Measurements from ENCODE around the gene STIP1. TPM values are rescaled to one million over a fixed set of nuclear protein-coding genes. Genes with fewer than 3 reads are reported as not detected.

STIP1 gene
- total RNA-seq, 1 experiment from 2014 or later: 336 TPM

GRCh38 chr11:64224151-64224890 is 38.4 kb downstream of the STIP1 start:
- Histone ChIP-seq H4K20me1 (ENCODE audit: insufficient read depth) (no peaks in the 10 kb centered on the region), H3K36me3 (ENCODE audit: control insufficient read depth in 1 of 2, insufficient read depth in 2 of 2, low read length in 2 of 2) (peaks cover 0 to 6% of the 10 kb centered on the region in 2 experiments; a peak in 1 of 4 replicates), H3K4me2 (ENCODE audit: low read length) (peak overlapping the region; percentile 100), H2AFZ (ENCODE audit: low read depth, low read length, poor library complexity, severe bottlenecking) (no peak overlapping the region), H3K4me3 (replicated peaks in 1 of 2; ENCODE audit: low read depth in 1 of 2, low read length in 2 of 2) (peak overlapping the region in 1 of 2 experiments; percentile 90; a peak in 2 of 4 replicates), H3K4me1 (ENCODE audit: control insufficient read depth in 1 of 2, insufficient read depth in 2 of 2, low read length in 2 of 2) (peaks cover 10 to 26% of the 10 kb centered on the region in 2 experiments), H3K79me2 (ENCODE audit: insufficient read depth, low read length) (peaks cover 19% of the 10 kb centered on the region; the same call in 1 of the 2 replicates), H3K27ac (ENCODE audit: low read depth, low read length) (peak overlapping the region; percentile 95; the same call in 1 of the 2 replicates), H3K9me3 (ENCODE audit: control insufficient read depth in 1 of 2, insufficient read depth in 1 of 2, low read depth in 1 of 2, low read length in 2 of 2) (no peaks in the 10 kb centered on the region), H3K27me3 (ENCODE audit: insufficient read depth, low read length) (no peaks in the 10 kb centered on the region), H3K9me2 (ENCODE audit: insufficient read depth) (no peaks in the 10 kb centered on the region), H3K9ac (ENCODE audit: low read length) (no peak overlapping the region)
- ATAC-seq (no peak), DNase-seq (ENCODE audit: low read depth, low spot score) (no peak)
- TF ChIP-seq CEBPB (IDR thresholded peaks at IDR 0.05; ENCODE audit: low read depth) (no peak), ZFX (IDR thresholded peaks at IDR 0.05) (no peak)
- ChIA-PET CTCF (interaction anchor here (0.8 to 1.5 kb wide), 2 partner anchors 20 to 80 kb away, joined by 3 to 4 read pairs; no protein-coding TSS in a partner anchor), RAD21 (ENCODE audit: low non-redundant PET in 1 of 2, low total read pairs in 2 of 2, uncharacterized antibody in 2 of 2, unreplicated experiment in 2 of 2) (interaction anchor here in 1 of 2 experiments (0.8 kb wide), 1 partner anchor 20 kb away, joined by 3 read pairs; no protein-coding TSS in a partner anchor), POLR2A (no interaction called here)
- intact Hi-C loops (cut with micrococcal nuclease): no loop called here
- BruUV-seq (replicated peaks): no TSS peak

DNA sequence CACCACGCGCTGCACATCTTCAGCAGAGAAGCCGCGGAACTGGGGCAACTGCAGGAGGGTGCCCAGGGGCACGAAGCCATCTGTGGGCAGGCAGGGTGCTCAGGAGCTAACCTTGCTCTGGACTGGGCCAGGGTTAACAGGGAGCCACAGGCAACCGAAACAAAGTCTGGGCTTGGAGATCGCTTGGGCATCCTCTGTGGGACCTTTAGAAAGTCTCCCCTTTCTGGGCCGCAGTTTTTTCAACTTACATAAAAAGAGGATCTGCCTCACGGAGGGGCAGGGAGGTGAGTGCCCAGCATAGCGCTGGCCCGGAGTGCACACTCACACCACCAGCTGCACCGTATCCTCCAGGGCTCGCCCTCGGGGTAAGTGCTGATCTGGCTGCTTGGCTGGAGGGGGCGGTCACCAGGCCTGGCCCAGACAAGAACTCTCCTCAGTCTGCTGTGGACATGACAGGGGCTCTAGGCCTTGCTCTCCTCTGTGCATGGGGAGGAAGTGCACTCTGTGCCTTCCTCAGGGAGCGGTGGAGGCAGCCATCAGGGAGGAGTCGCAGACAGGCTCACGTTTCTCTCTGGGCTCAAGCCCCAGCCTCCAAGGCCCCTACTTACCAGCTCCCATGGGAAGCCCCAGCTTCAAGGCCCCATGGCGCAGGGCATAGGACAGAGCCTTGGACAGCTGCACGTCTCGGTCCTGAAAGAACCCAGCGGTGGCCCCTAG is 39.1 kb downstream of the STIP1 start:
- H4K20me1 ChIP-seq (ENCODE audit: insufficient read depth): no peaks in the 10 kb centered on the region
- ChIA-PET POLR2A (no interaction called here), RAD21 (ENCODE audit: low non-redundant PET in 1 of 2, low total read pairs in 2 of 2, uncharacterized antibody in 2 of 2, unreplicated experiment in 2 of 2) (interaction anchor here in 1 of 2 experiments (1.1 kb wide), 1 partner anchor 21 kb away, joined by 3 read pairs; no protein-coding TSS in a partner anchor), CTCF (no interaction called here)
- ATAC-seq: no peak
- H3K27ac ChIP-seq (ENCODE audit: low read depth, low read length): peak overlapping the region; percentile 95
- intact Hi-C loops (cut with micrococcal nuclease): no loop called here
- peak overlapping the region; percentile 100 for H3K4me2 ChIP-seq (ENCODE audit: low read length)
- peaks cover 19% of the 10 kb centered on the region; the same call in 1 of the 2 replicates for H3K79me2 ChIP-seq (ENCODE audit: insufficient read depth, low read length)
- no peaks in the 10 kb centered on the region for H3K9me3 ChIP-seq (ENCODE audit: control insufficient read depth in 1 of 2, insufficient read depth in 1 of 2, low read depth in 1 of 2, low read length in 2 of 2)
- no peak for DNase-seq (ENCODE audit: low read depth, low spot score)
- TF ChIP-seq CEBPB (IDR thresholded peaks at IDR 0.05; ENCODE audit: low read depth) (no peak), ZBTB33 (IDR thresholded peaks at IDR 0.05; ENCODE audit: extremely low read depth, insufficient replicate concordance, low read length) (no peak), SIN3A (IDR thresholded peaks at IDR 0.05; ENCODE audit: low read depth) (no peak), POLR2AphosphoS5 (IDR thresholded peaks at IDR 0.05; ENCODE audit: low read depth, low read length) (no peak; the same call in 1 of the 2 replicates), RAD21 (IDR thresholded peaks at IDR 0.05; ENCODE audit: low read depth) (no peak), EZH2phosphoT487 (IDR thresholded peaks at IDR 0.05; ENCODE audit: borderline replicate concordance) (no peak), EZH2 (IDR thresholded peaks at IDR 0.05) (no peak)
- TF ChIP-seq, protein P1, sequence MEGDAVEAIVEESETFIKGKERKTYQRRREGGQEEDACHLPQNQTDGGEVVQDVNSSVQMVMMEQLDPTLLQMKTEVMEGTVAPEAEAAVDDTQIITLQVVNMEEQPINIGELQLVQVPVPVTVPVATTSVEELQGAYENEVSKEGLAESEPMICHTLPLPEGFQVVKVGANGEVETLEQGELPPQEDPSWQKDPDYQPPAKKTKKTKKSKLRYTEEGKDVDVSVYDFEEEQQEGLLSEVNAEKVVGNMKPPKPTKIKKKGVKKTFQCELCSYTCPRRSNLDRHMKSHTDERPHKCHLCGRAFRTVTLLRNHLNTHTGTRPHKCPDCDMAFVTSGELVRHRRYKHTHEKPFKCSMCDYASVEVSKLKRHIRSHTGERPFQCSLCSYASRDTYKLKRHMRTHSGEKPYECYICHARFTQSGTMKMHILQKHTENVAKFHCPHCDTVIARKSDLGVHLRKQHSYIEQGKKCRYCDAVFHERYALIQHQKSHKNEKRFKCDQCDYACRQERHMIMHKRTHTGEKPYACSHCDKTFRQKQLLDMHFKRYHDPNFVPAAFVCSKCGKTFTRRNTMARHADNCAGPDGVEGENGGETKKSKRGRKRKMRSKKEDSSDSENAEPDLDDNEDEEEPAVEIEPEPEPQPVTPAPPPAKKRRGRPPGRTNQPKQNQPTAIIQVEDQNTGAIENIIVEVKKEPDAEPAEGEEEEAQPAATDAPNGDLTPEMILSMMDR (IDR thresholded peaks at IDR 0.05 in 2 of 3, conservative IDR thresholded peaks at IDR 0.05 in 1 of 3; ENCODE audit: borderline replicate concordance in 1 of 3, insufficient read depth in 1 of 3, low read depth in 2 of 3, low read length in 2 of 3): no peak
- peaks cover 17 to 33% of the 10 kb centered on the region in 2 experiments for H3K4me1 ChIP-seq (ENCODE audit: control insufficient read depth in 1 of 2, insufficient read depth in 2 of 2, low read length in 2 of 2)
- no peaks in the 10 kb centered on the region for H3K27me3 ChIP-seq (ENCODE audit: insufficient read depth, low read length)
- H2AFZ ChIP-seq (ENCODE audit: low read depth, low read length, poor library complexity, severe bottlenecking): no peak overlapping the region
- H3K36me3 ChIP-seq (ENCODE audit: control insufficient read depth in 1 of 2, insufficient read depth in 2 of 2, low read length in 2 of 2): peaks cover 0 to 6% of the 10 kb centered on the region in 2 experiments; a peak in 1 of 4 replicates
- H3K9me2 ChIP-seq (ENCODE audit: insufficient read depth): no peaks in the 10 kb centered on the region
- peak overlapping the region; percentile 96 for H3K9ac ChIP-seq (ENCODE audit: low read length)
- H3K4me3 ChIP-seq (replicated peaks in 1 of 2; ENCODE audit: low read depth in 1 of 2, low read length in 2 of 2): peak overlapping the region; percentile 82 to 90
- no TSS peak for BruUV-seq (replicated peaks)

Data from HCT116 (cell line).